GM13977 (cell line): ENCODE data around the gene RPS19BP1.
A peak's percentile ranks its signal among the peaks of the same experiment; 100 is the strongest.

Source experiments
- DNase-seq: peaks from one replicate; pipeline ENCODE4 v3.0.0; 2012; ENCODE audit warnings: low spot score
- CTCF ChIP-seq: IDR thresholded peaks from 2 replicates; pipeline ENCODE4 v1.5.1; 2012; ENCODE audit warnings: mild to moderate bottlenecking, control low read depth; ENCODE audit not compliant: insufficient read depth; ENCODE audit errors: extremely low read depth, missing control alignments
- in situ Hi-C: fragments of 300-500 bp; cut with MboI; formaldehyde crosslinking; loops from one replicate; pipeline ENCODE4 v1.12.0; 2022; ENCODE audit warnings: low sequenced_read_pairs, low pct_unique_long_range_greater_than_20kb, mixed read lengths, inconsistent platforms; ENCODE audit not compliant: unreplicated experiment

RPS19BP1 gene, protein sequence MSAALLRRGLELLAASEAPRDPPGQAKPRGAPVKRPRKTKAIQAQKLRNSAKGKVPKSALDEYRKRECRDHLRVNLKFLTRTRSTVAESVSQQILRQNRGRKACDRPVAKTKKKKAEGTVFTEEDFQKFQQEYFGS

GRCh38 chr22:39532215-39533073 is at the start of gene RPS19BP1:
TSS of gene RPS19BP1 (minus strand) at chr22:39532748. CDS start at chr22:39532738, 10 bp downstream.
- no peak for TF ChIP-seq CTCF
- in situ Hi-C loops, result loop anchor here (10.0 kb wide), 2 partner anchors 502 to 822 kb away; no protein-coding TSS in a partner anchor
- DNase-seq, result peak; percentile 98

DNA sequence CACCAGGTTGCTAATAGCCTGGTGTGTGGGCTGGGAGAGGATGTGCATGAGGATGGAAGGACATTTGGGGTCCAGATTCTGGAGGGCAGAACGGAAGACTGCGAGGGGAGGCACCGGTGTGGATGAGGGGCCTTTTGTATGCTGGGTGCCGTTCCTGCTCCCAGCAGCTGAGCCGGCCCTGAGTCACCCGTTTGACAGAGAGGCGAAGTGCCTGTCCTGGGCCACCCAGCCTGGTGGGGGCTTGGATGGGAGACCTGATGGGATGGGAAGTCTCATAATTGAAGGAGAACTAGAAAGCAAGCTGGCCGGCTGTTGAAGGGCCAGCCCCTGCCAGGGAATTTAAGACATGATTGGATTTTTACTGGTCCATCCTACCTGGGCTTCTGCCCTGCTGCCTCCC is 48.8 kb upstream of the RPS19BP1 start:
- in situ Hi-C loops, result no loop called here
- no peak for TF ChIP-seq CTCF

GRCh38 chr22:39580795-39581194 is 48.2 kb upstream of the RPS19BP1 start:
- in situ Hi-C loops, result no loop called here
- no peak for TF ChIP-seq CTCF
- DNase-seq, result no peak

More for the DNA sequence above, 48.8 kb upstream of the RPS19BP1 start:
- DNase-seq, result no peak

DNA sequence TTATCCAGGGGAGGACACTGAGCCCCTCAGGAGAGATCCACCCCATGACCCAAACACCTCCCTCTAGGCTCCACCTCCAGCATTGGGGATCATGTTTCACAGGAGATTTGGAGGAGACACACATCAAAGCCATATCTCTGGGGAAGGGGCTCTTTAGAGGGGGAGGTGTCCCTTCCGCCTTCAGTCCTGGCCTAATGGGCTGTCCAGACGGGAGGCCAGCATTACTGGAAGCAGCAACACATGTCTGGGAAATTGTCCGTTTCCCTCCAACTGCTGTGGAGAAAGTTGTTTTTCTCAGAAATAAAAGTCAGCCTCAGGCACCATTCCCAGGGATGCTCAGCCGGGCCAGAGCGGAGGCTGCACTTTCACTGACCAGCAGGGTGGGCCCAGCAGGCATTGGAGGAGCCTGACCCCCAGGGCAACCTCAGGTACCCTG is 47.5 kb upstream of the RPS19BP1 start:
- no peak for DNase-seq
- in situ Hi-C loops, result no loop called here
- TF ChIP-seq CTCF, result no peak

GRCh38 chr22:39577900-39578299 is 45.4 kb upstream of the RPS19BP1 start:
- TF ChIP-seq CTCF, result no peak
- in situ Hi-C loops, result no loop called here
- DNase-seq, result no peak

DNA sequence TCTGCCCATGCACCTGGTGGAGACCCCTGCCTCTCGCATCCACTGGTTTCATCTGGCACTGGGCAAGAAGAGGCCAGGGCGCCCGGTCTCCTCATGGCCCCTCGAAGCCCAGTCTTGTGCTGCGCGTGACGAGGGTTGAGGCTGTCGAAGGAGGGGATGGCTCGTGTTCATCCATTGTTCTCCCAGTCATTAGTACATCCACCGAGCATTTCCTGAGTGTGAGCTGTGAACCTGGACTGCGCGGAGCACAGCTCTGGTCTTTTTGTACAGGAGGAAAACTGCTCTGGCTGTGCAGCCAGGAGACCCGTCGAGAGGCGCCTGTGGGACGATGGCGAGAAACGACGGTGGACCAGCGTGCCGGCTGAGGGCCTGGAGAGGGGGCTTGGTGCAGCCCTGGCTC is 44.8 kb upstream of the RPS19BP1 start:
- no peak for TF ChIP-seq CTCF
- in situ Hi-C loops, result no loop called here

More for the DNA sequence above, 44.8 kb upstream of the RPS19BP1 start:
- no peak for DNase-seq
